OCI-LY7 (cell line): ENCODE data around the gene RAET1E.

Experiments used
- EZH2phosphoT487 ChIP-seq: fragments of 200-600 bp; sonication (generic); IDR thresholded peaks from 2 replicates; pipeline ENCODE4 v1.6.1; 2018; ENCODE audit warnings: low read depth, borderline replicate concordance, mild to moderate bottlenecking, mixed run types, antibody characterized with exemption, low read length, moderate library complexity, mixed read lengths
- TF ChIP-seq, protein P1 (sequence below): fragments of 200-600 bp; sonication (generic); conservative IDR thresholded peaks from 2 replicates; pipeline ENCODE4 v1.5.1; 2014; ENCODE audit warnings: mild to moderate bottlenecking, antibody characterized with exemption, low read length, moderate library complexity, mixed read lengths

DNA sequence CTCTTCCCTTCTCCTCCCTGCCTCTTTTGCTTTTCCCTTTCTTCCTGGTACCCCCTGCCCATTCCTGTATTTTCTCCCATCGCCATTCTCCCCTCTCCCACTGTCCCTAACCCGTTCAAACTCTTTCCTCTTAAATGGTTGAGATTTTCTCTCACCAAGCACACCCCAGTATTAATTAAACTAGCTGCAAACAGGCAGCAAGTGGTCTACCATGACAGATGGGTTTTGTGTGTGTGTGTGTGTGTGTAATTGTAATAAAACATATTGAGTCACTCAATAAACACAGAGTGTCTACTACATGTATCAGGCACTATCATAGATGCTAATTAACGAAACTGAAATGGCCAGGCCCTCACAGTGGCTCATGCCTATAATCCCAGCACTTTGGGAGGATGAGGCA lies 6.7 kb downstream of the RAET1E start:
- TF ChIP-seq, protein P1, sequence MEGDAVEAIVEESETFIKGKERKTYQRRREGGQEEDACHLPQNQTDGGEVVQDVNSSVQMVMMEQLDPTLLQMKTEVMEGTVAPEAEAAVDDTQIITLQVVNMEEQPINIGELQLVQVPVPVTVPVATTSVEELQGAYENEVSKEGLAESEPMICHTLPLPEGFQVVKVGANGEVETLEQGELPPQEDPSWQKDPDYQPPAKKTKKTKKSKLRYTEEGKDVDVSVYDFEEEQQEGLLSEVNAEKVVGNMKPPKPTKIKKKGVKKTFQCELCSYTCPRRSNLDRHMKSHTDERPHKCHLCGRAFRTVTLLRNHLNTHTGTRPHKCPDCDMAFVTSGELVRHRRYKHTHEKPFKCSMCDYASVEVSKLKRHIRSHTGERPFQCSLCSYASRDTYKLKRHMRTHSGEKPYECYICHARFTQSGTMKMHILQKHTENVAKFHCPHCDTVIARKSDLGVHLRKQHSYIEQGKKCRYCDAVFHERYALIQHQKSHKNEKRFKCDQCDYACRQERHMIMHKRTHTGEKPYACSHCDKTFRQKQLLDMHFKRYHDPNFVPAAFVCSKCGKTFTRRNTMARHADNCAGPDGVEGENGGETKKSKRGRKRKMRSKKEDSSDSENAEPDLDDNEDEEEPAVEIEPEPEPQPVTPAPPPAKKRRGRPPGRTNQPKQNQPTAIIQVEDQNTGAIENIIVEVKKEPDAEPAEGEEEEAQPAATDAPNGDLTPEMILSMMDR = no peak
- TF ChIP-seq EZH2phosphoT487 = no peak
